Measurements from ENCODE around the gene CCSER1. TPM values are rescaled to one million over a fixed set of nuclear protein-coding genes. Genes with fewer than 3 reads are reported as not detected.

Gene CCSER1
- total and polyA plus RNA-seq, 10 donors: 1.3 to 30.4 (median 20.4) TPM

DNA sequence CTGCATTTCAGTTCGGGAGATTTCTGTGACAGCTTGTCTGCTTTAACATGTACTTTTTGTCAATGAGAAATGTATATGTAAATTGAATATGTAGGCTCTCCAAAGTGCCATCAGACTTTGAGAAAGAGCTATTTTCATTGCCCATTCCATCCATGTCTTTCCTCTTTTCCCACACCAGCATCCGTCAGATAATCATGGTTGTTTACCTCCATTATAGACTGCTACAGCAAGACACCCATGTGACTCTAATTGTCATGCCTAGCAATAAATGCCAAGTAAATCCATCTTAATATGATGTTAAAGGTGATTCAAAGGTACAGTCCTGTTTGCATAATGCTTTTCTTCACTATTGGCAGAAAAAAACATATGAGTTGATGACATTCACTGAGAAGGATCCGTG lies 1157.3 kb downstream of the CCSER1 start:
- H3K27me3 ChIP-seq (replicated peaks in 1 of 7): no peaks in the 10 kb centered on the region
- DNase-seq: no peak
- intact Hi-C loops (cut with DNase I; ENCODE audit: low total_unique reads): no loop called here
- no peaks in the 10 kb centered on the region for H3K4me1 ChIP-seq
- peaks cover 0 to 15% (median 0%) of the 10 kb centered on the region in 8 donors for H3K9me3 ChIP-seq
- no peak overlapping the region for H3K4me3 ChIP-seq
- WGBS, 5 donors: 80 to 91% (median 85%) methylated on average over 3 of the region's 3 CpGs
- no peaks in the 10 kb centered on the region for H3K36me3 ChIP-seq
- H3K27ac ChIP-seq: no peak overlapping the region
- TF ChIP-seq POLR2AphosphoS5 (IDR thresholded peaks at IDR 0.05) (no peak), POLR2A (IDR thresholded peaks at IDR 0.05) (no peak)
- TF ChIP-seq, protein P1, sequence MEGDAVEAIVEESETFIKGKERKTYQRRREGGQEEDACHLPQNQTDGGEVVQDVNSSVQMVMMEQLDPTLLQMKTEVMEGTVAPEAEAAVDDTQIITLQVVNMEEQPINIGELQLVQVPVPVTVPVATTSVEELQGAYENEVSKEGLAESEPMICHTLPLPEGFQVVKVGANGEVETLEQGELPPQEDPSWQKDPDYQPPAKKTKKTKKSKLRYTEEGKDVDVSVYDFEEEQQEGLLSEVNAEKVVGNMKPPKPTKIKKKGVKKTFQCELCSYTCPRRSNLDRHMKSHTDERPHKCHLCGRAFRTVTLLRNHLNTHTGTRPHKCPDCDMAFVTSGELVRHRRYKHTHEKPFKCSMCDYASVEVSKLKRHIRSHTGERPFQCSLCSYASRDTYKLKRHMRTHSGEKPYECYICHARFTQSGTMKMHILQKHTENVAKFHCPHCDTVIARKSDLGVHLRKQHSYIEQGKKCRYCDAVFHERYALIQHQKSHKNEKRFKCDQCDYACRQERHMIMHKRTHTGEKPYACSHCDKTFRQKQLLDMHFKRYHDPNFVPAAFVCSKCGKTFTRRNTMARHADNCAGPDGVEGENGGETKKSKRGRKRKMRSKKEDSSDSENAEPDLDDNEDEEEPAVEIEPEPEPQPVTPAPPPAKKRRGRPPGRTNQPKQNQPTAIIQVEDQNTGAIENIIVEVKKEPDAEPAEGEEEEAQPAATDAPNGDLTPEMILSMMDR (IDR thresholded peaks at IDR 0.05 in 8 of 11, conservative IDR thresholded peaks at IDR 0.05 in 3 of 11): no peak

DNA sequence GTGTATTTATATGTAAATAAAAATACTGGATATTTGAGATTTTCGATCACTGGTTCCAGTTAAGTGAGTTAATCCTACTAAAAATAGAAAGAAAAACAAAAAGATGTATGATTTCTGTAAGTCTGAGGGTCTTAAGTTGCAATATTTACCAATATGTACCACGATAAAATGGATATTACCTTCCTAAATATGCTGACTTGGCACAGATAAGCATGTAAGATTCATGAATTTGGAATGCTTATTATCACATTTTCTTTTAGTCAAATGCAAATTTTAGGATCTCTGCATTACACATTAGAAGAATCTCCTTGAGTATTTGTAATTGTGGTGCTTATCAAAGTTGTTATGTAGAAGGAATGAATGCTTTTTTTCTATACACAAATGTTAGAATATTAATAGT lies 1158.3 kb downstream of the CCSER1 start:
- 67 to 77% (median 76%) methylated on average over 2 of the region's 2 CpGs for WGBS, 5 donors
- intact Hi-C loops (cut with DNase I; ENCODE audit: low total_unique reads): no loop called here

DNA sequence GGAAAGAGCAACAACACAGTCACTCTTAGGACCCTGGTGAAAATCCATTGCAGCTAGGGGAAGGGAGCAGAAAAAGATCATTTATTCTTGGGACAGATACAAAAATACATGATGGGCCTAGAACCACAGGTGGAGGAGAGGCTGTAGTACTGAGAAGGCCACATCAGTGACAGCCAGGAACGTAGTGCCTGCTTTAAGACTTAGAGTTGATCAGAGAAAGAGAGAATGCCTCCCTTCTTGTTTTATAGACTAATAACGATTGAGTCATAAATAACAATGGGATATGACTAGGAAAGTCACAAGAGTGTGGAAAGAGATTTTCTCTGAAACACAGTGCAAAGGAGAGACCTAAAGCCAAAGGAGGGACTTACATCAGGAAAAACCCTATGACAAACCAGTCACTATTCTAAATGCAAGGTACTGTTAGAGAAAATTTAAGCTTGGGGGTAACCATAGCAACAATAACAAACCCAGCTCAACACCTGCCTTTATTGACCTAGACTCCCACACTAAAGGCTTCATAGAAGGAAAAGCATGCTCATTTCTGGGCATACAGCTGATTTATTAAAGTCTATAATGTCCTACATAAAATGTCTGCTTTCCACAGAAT lies 1161.6 kb downstream of the CCSER1 start:
- no peaks in the 10 kb centered on the region for H3K27me3 ChIP-seq (replicated peaks in 1 of 7)
- no peak overlapping the region for H3K4me3 ChIP-seq
- TF ChIP-seq, protein P1 (IDR thresholded peaks at IDR 0.05 in 8 of 11, conservative IDR thresholded peaks at IDR 0.05 in 3 of 11): no peak
- TF ChIP-seq POLR2A (IDR thresholded peaks at IDR 0.05): no peak
- no peaks in the 10 kb centered on the region for H3K4me1 ChIP-seq
- no peak overlapping the region for H3K27ac ChIP-seq
- H3K9me3 ChIP-seq: peaks cover 0 to 5% (median 0%) of the 10 kb centered on the region in 8 donors
- DNase-seq: no peak
- WGBS, 5 donors: 66 to 82% (median 73%) methylated on average over 2 of the region's 2 CpGs
- no peaks in the 10 kb centered on the region for H3K36me3 ChIP-seq
- intact Hi-C loops (cut with DNase I; ENCODE audit: low total_unique reads): no loop called here

More for the DNA sequence above, 1158.3 kb downstream of the CCSER1 start:
- no peak for TF ChIP-seq POLR2A (IDR thresholded peaks at IDR 0.05)
- TF ChIP-seq, protein P1 (IDR thresholded peaks at IDR 0.05 in 8 of 11, conservative IDR thresholded peaks at IDR 0.05 in 3 of 11): no peak
- no peak for TF ChIP-seq POLR2AphosphoS5 (IDR thresholded peaks at IDR 0.05)
- Histone ChIP-seq H3K27ac (no peak overlapping the region), H3K36me3 (no peaks in the 10 kb centered on the region), H3K4me3 (no peak overlapping the region), H3K27me3 (replicated peaks in 1 of 7) (no peaks in the 10 kb centered on the region), H3K4me1 (no peaks in the 10 kb centered on the region), H3K9me3 (peaks cover 0 to 6% (median 0%) of the 10 kb centered on the region in 8 donors)
- no peak for DNase-seq

DNA sequence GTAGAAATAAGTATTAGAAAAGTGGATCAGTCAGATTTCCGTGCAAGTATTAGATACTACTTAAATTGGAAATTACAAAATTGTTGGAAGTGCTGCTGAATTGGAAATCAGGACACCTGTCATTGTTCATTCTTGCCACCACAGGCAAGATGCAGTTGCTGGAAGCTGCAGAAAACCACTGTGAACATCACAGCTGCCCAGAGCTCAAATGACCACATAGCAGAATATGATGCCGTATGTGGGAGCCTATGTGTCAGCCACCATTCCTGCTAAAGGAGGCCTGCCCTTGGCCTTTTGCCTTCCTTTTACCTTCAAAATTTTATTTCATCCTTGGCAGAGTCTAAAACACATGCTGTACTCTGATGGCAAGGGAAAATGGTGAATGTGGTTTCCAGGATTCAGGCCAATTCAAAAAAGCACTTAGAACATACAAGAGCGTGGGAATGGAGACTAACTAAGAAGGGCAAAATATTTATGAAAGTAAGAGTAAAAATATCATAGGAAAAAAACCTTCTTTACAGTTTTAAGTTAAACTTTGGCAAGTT lies 1171.0 kb downstream of the CCSER1 start:
- intact Hi-C loops (cut with DNase I; ENCODE audit: low total_unique reads): no loop called here

More for the DNA sequence above, 1171.0 kb downstream of the CCSER1 start:
- H3K9me3 ChIP-seq: peaks cover 0 to 7% (median 0%) of the 10 kb centered on the region in 8 donors
- no peak overlapping the region for H3K27ac ChIP-seq
- 85 to 90% (median 90%) methylated on average over 3 of the region's 3 CpGs for WGBS, 5 donors
- no peaks in the 10 kb centered on the region for H3K27me3 ChIP-seq (replicated peaks in 1 of 7)
- no peak for DNase-seq
- H3K4me3 ChIP-seq: no peak overlapping the region
- no peak for TF ChIP-seq POLR2AphosphoS5 (IDR thresholded peaks at IDR 0.05)
- TF ChIP-seq POLR2A (IDR thresholded peaks at IDR 0.05): no peak
- TF ChIP-seq, protein P1 (IDR thresholded peaks at IDR 0.05 in 8 of 11, conservative IDR thresholded peaks at IDR 0.05 in 3 of 11): no peak
- H3K36me3 ChIP-seq: no peaks in the 10 kb centered on the region
- H3K4me1 ChIP-seq: no peaks in the 10 kb centered on the region
